ENCODE results near the gene ECE1.
"Not testable (repeated sequence)": the region's sequence is repeated elsewhere in the genome, so short reads cannot be mapped to it uniquely, and the experiment has no call there.

ECE1 gene

DNA sequence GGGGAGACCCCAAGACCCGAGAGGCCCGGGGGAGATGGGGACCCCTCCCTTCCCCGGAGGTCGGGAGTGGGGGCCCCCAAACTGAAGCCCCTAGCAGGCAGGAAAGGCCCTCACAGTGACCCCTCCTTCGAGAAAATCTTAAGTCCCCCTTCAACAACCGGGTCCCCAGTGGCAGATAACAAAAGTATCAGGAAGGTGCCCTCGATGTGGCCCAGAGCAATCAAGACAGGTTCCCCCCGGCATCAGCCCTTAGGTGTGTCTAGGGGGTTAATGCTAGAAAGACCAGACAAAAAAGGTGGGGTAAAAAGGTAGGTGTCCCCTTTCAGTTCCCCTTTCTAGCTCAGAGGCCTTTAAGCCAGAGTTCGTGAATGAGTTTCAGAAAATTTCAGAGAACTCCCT is 282 bp upstream of the ECE1 start:
- DNase-seq: peak in 1 of 6 experiments; percentile 10

DNA sequence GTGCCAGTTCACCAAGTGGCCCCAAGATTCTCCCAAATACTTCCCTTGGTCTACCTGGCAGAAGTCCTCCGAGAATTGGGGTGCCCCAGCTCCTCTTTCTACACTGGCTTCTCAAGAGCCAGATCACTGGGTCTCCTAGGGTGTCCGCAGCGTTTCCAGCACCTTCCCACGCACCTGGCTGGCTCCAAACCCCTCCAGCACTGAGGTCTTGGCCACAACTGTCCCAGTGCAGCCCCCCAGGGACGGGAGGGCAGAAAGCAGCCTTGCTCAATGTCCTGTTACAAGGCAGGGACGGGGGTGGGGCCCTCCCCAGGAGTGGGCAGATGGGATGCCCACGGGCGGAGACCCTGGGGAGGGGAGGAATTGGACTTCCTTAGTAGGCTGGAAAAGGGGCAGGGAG is 1.1 kb downstream of the ECE1 start:
- peak in 1 of 6 experiments; percentile 8 for DNase-seq

- DNase-seq: no peak
Measured at GRCh38 chr1:21287905-21288514, 2.3 kb downstream of the ECE1 start.

- DNase-seq: not testable (repeated sequence)
Measured at GRCh38 chr1:21285386-21285785, 4.9 kb downstream of the ECE1 start.

DNA sequence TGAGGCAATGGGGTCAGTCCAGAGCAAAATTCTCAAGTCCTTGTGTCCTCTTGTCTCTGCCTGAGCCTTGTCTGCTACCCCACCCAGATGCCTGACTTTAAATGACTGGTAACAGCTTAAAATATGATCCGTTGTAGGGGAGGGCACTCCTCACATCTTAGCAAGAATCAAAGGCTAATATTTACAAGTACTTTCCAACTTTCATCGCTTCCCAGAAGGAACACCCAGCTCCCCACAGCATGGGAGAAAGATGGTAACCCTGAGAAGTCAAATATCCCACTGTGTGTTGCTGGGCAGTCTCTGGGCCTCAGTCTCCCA is 5.2 kb downstream of the ECE1 start:
- DNase-seq: no peak

DNA sequence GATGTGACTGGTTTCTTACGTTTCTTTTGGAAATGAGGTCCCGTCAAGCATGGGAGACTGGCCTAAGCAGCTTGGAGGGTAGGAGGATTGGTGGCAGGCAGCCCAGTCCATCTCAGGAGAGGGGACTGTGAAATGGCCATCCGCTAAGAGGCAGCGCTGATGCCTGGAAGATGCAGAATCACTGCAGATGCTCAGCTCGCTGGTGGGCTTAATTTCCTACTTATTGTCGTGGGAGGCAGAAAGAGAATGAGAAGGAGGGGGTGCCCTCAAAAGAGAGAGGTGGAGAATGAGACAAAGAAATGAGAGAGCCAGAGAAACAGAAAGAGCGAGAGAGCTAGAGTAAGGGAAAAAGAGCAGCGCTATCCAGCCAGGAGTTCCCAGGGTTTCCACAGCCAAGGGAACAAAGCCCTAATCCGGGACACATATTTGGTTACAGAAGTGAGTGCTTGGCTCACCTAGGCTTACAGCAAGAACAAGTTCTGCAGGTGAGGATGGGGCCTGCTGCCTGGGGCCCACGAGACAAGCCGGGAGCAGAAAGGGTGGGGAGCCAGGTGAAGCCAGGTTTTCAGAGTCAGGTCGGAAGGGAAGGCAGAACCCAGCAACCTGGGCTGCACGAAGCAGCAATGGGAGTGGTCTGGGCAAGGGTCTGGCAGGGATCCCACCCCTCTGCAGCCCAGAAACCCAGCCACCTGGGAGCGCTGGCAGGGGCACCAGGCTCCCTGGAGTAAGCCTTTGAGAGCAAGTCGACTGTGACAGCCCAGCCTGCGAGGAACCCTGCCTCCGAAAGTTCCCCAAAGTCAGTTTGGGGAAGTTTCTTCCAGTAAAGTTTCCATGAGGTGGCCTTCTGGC is 5.8 kb downstream of the ECE1 start:
- DNase-seq: no peak

DNA sequence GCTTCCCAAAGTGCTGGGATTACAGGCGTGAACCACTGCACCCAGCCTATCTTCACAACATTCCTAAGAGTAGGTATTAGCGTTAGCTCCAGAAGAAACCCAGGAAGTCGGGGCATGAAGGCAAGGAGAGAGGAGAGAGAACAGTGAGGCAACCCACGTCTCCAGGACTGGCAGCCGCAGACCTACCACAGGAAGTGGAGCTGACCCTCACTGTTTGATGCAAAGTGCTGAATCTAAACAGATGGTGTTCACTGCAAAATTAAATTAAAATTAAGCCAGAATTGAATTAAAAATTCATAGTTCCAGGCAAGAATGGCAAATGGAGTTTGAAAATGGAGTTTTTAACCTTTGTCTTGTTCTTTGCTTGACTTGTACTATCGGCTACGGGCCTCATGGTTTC is 6.7 kb downstream of the ECE1 start:
- no peak for DNase-seq

GRCh38 chr1:21282020-21282419 is 8.2 kb downstream of the ECE1 start:
- not testable (repeated sequence) for DNase-seq

DNA sequence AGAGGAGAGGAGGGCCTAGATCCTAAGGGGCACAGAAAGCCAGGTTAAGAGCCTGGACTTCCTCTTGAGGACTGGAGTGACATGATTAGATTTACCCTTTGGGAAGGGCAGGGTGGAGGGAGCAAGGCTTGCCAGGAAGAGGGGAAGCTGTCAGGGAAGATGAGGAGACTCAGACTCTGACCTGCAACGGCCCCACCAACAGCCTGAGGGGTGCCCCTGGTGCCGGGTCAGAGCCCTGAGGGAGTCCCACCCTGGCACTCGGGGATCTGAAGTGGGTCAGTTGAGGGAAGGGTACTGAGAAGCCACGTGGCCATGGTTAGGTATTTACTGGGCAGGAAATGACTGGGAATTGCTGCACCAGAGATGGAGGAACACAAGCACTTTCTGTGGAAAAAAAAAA is 9.8 kb downstream of the ECE1 start:
- no peak for DNase-seq

- peak in 2 of 6 experiments; percentile 7 to 25 for DNase-seq
Measured at GRCh38 chr1:21280011-21280471, 10.2 kb downstream of the ECE1 start.

GRCh38 chr1:21278860-21279845 is 11.1 kb downstream of the ECE1 start:
- DNase-seq: no peak

DNA sequence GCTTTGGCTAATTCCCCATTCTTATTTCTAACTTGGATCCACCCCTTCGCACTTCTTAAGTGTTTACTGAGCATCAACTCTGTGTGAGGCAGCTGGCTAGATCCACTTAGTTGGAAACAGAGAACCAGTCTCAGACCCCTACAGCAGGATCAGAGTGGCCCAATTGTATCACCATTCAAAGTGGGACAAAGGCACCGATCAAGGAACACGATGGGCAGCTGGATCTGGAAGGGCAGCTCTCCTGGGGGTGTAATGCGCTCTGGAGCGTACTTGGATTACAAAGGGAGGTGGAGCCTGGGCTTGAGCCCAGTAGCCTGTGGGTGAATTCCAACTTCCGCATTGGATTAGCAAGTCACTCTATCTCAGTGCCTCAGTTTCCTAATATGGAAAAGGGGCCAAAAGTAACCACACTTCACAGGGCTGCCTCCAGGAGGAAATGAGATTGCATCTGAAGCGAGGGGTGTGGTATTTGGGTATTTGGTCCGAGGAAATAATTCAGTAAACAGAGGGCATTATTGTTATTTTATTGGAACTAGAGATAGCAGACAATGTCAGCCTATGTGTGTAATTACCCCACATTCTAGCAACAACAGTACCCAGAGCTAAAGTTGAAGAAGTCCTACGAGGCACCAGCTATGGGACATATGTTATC is 11.9 kb downstream of the ECE1 start:
- DNase-seq: no peak

- no peak for DNase-seq
Measured at GRCh38 chr1:21277180-21277579, 13.1 kb downstream of the ECE1 start.

DNA sequence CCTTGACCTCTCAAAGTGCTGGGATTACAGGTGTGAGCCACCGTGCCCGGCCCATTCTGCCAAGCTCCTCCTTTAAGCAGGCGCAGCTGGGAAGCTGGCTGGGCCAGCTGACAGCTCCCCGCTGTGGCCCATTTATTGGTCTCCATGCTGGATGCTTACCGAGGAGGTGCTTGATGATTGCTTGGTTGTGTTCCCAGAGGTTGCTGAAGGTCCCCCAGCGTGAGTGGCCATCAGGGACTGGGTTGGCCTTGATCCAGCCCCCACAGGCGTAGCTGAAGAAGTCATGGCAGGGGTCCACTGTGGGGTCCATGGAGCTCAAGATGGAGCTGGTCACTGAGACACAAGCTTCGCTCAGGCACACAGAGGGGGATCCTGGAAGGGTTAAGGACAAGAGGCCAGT is 17.7 kb downstream of the ECE1 start:
- no peak for DNase-seq

GRCh38 chr1:21271550-21271949 is 18.7 kb downstream of the ECE1 start:
- no peak for DNase-seq

DNA sequence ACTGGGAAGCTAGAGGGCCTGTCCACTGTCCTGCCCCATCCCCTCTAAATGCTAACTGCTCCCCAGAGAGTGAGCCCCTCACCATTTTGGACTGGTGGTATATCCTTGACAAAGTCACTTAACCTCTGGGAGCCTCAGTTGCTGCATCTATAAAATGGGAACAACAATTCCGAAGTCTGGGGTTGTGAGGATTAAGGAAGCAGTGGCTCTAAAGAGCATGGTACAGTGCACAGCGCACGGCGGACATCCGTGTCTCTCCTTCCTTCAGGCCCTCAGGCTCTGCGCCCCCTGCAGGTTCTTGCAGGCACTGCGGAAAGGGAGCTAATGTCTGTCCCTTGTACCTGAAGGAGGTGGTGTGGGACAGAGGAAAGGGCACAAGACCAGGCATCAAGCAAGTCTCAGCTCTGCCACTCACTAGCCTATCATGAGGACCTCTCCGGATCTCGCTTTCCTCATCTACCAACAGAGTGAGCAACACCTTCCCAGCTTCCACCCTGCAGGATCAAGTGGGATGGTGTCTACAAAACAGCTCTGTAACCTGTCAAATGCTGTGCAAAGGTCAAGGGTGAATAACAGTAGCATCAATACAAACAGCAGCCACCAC is 20.1 kb downstream of the ECE1 start:
- peak; percentile 56 to 84 (median 75) for DNase-seq

- no peak for DNase-seq
Measured at GRCh38 chr1:21269461-21270085, 20.7 kb downstream of the ECE1 start.

GRCh38 chr1:21268281-21269239 is 21.7 kb downstream of the ECE1 start:
- no peak for DNase-seq

DNA sequence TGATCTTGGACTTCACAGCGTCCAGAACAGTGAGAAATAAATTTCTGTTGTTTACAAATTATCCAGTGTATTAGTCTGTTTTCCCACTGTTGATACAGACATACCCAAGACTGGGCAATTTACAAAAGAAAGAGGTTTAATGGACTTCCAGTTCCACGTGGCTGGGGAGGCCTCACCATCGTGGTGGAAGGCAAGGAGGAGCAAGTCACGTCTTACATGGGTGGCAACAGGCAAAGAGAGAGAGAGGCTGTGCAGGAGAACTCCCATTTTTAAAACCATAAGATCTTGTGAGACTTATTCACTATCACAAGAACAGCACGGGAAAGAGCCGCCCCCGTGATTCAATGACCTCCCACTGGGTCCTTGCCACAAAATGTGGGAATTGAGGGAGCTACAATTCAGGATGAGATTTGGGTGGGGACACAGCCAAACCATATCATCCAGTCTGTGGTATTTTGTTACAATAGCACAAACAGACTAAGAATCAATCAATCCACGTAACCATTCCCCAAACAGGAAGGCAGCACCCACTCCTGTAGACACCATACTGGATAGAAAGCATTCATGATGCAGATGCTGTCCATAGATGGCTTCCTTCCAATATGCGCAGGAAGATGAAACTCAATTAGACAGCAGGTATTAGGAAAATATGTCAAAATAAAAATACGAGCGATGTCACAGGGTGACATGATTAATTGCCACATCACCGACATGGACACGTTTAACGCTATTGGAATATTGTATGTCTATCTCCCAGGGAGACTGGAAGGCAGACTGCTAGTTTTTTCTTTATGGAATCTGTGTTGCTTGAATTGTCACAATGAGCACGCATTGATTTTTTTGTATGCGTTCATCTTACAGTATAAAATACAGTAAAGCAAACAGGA is 22.8 kb downstream of the ECE1 start:
- DNase-seq: no peak

Measured in stimulated activated naive CD4-positive, alpha-beta T cell (primary cell).